Activated T-cell treated with anti-CD3 and anti-CD28 coated beads for 24 hours (primary cell): ENCODE results near the gene PSMA1.
A peak's percentile ranks its signal among the peaks of the same experiment; 100 is the strongest.
"Not testable (repeated sequence)": the region's sequence is repeated elsewhere in the genome, so short reads cannot be mapped to it uniquely, and the experiment has no call there.

Source experiments
- DNase-seq: peaks from one replicate; pipeline ENCODE4 v3.0.0-alpha.2; 2020; ENCODE audit warnings: low read depth

PSMA1 gene

GRCh38 chr11:14519917-14520746 is at the start of gene PSMA1:
TSS of gene PSMA1 (minus strand) at chr11:14520386. CDS start at chr11:14520299, 87 bp downstream.
- peak; percentile 89 for DNase-seq

- not testable (repeated sequence) for DNase-seq
These were observed 49.3 kb upstream of the PSMA1 start for GRCh38 chr11:14569516-14569915.

GRCh38 chr11:14567064-14567651 is 47.0 kb upstream of the PSMA1 start:
- DNase-seq = no peak

GRCh38 chr11:14566331-14567063 is 46.3 kb upstream of the PSMA1 start:
- no peak for DNase-seq

GRCh38 chr11:14565845-14566244 is 45.7 kb upstream of the PSMA1 start:
- DNase-seq = no peak

- no peak for DNase-seq
These were observed 35.6 kb upstream of the PSMA1 start for GRCh38 chr11:14555818-14556217.

- DNase-seq = no peak
These were observed 34.8 kb upstream of the PSMA1 start for GRCh38 chr11:14554959-14555358.

- no peak for DNase-seq
These were observed 31.9 kb upstream of the PSMA1 start for GRCh38 chr11:14552089-14552488.

GRCh38 chr11:14551380-14551779 is 31.2 kb upstream of the PSMA1 start:
- DNase-seq = no peak

- no peak for DNase-seq
These were observed 29.7 kb upstream of the PSMA1 start for GRCh38 chr11:14549891-14550290.

GRCh38 chr11:14547440-14547839 is 27.3 kb upstream of the PSMA1 start:
- no peak for DNase-seq

GRCh38 chr11:14546672-14547071 is 26.5 kb upstream of the PSMA1 start:
- DNase-seq = no peak

GRCh38 chr11:14544611-14545010 is 24.4 kb upstream of the PSMA1 start:
- no peak for DNase-seq

- no peak for DNase-seq
These were observed 23.1 kb upstream of the PSMA1 start for GRCh38 chr11:14543260-14543659.

- no peak for DNase-seq
These were observed 22.1 kb upstream of the PSMA1 start for GRCh38 chr11:14542324-14542723.

GRCh38 chr11:14541192-14541947 is 21.2 kb upstream of the PSMA1 start:
- DNase-seq = no peak

GRCh38 chr11:14539982-14540421 is 19.8 kb upstream of the PSMA1 start:
- DNase-seq = no peak

- no peak for DNase-seq
These were observed 18.9 kb upstream of the PSMA1 start for GRCh38 chr11:14538926-14539554.

- no peak for DNase-seq
These were observed 18.2 kb upstream of the PSMA1 start for GRCh38 chr11:14538271-14538925.

GRCh38 chr11:14537134-14537599 is 17.0 kb upstream of the PSMA1 start:
- DNase-seq = no peak

- DNase-seq = not testable (repeated sequence)
These were observed 15.0 kb upstream of the PSMA1 start for GRCh38 chr11:14535166-14535565.
